ENCODE measurements around the gene RARB.

DNA sequence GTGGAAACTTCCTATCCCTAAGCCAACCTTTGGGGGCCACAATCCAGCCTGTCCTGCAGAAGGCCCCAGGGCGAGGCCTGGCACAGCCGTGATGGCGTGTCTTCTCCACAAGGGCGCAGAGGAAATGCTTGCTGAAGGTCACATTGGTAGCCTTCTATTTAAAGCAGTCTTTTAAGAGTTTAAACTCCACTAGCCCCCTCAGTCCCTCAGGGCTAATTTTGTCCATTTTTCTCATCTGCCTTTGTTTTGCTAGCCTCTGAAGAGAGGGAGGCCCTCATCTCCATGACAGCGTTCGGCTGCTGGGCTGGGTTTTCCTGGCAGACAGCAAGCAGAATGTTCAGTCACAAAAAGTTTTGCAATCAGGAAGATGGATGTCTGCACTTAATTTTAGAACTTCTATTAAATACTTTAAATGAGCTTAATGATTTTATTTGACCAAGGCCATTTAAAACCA lies 40.8 kb downstream of the RARB start:
- TF ChIP-seq CTCF (IDR thresholded peaks at IDR 0.05) (peak in 1 of 4 experiments; percentile 35), EP300 (IDR thresholded peaks at IDR 0.05) (peak in 1 of 4 donors; percentile 28), POLR2A (IDR thresholded peaks at IDR 0.05) (no peak), POLR2AphosphoS5 (IDR thresholded peaks at IDR 0.05) (peak; percentile 44 to 58 (median 50))
